H1 (cell line): ENCODE measurements around the gene RAP1A. TPM values are rescaled to one million over a fixed set of nuclear protein-coding genes. Genes with fewer than 3 reads are reported as not detected.

Source experiments
- CTCF ChIA-PET: fragments of 300-600 bp; sonication (Branson Sonifier 250); formaldehyde crosslinking; loops from one replicate; lab custom pipeline; 2021; ENCODE audit not compliant: partially characterized antibody; lab: Charles Lee
- POLR2A ChIA-PET: fragments of 300-600 bp; sonication (Branson Sonifier 250); formaldehyde crosslinking; loops from one replicate; lab custom pipeline; 2021; ENCODE audit warnings: inconsistent platforms; ENCODE audit not compliant: partially characterized antibody; lab: Charles Lee
- DNase-seq, 2 experiments: peaks; one replicate each; pipeline versions ENCODE4 v3.0.0 to v3.0.0-alpha.2; 2010 to 2022; ENCODE audit warnings: low spot score in 2 of 2, low read depth in 1 of 2, mixed read lengths in 1 of 2
- FAIRE-seq: peaks from 2 replicates; lab custom pipeline; 2011; peaks lifted over from hg19 to GRCh38; lab: Jason Lieb, UNC
- H2AFZ ChIP-seq: 2 replicates; pipeline ENCODE4 v1.8.1; 2012; ENCODE audit warnings: low read length, inconsistent platforms
- H2AK5ac ChIP-seq: 2 replicates; pipeline ENCODE4 v1.6.1; 2013; ENCODE audit warnings: low read depth, low read length
- H2BK120ac ChIP-seq: replicated peaks from 2 replicates; pipeline ENCODE3; 2013; ENCODE audit warnings: low read depth, low read length, inconsistent platforms
- H2BK12ac ChIP-seq: 2 replicates; pipeline ENCODE4 v1.6.1; 2013; ENCODE audit warnings: low read depth, low read length
- H2BK15ac ChIP-seq: 2 replicates; pipeline ENCODE4 v1.6.1; 2013; ENCODE audit warnings: low read length
- H2BK20ac ChIP-seq: 2 replicates; pipeline ENCODE4 v1.6.1; 2013; ENCODE audit warnings: low read length
- H2BK5ac ChIP-seq: 2 replicates; pipeline ENCODE4 v1.6.1; 2013; ENCODE audit warnings: low read depth, low read length
- H3K14ac ChIP-seq: 2 replicates; pipeline ENCODE4 v1.6.1; 2013; ENCODE audit warnings: inconsistent platforms; ENCODE audit not compliant: insufficient read length
- H3K18ac ChIP-seq: 2 replicates; pipeline ENCODE4 v1.6.1; 2013; ENCODE audit warnings: low read length; ENCODE audit errors: extremely low read depth
- H3K23ac ChIP-seq: 2 replicates; pipeline ENCODE4 v1.6.1; 2013; ENCODE audit warnings: inconsistent platforms; ENCODE audit not compliant: insufficient read length
- H3K23me2 ChIP-seq: 2 replicates; pipeline ENCODE4 v1.6.1; 2013; ENCODE audit warnings: low read depth, low read length
- H3K27ac ChIP-seq: 2 replicates; pipeline ENCODE4 v1.6.1; 2011; ENCODE audit warnings: low read depth, low read length, inconsistent platforms
- H3K27me3 ChIP-seq, 4 experiments: replicated peaks in 1 of 4; 1 replicate in 1 of 4; 2 replicates in 3 of 4; pipeline versions ENCODE4 v1.6.1 to v1.8.1; 2011 to 2013; ENCODE audit warnings: low read length in 3 of 4, mild to moderate bottlenecking in 3 of 4, inconsistent platforms in 2 of 4, mixed read lengths in 2 of 4, moderate library complexity in 1 of 4; ENCODE audit not compliant: control insufficient read depth in 3 of 4, insufficient read depth in 3 of 4; ENCODE audit errors: extremely low read depth in 1 of 4
- H3K36me3 ChIP-seq, 4 experiments: 2 replicates each; pipeline versions ENCODE4 v1.6.1 to v1.8.1; 2011 to 2013; ENCODE audit warnings: mild to moderate bottlenecking in 4 of 4, low read length in 3 of 4, moderate library complexity in 2 of 4, control low read depth in 1 of 4, inconsistent platforms in 1 of 4; ENCODE audit not compliant: insufficient read depth in 4 of 4, control insufficient read depth in 2 of 4
- H3K4ac ChIP-seq: replicated peaks from 2 replicates; pipeline ENCODE3; 2013; ENCODE audit warnings: low read length, low read depth, mixed read lengths, inconsistent platforms; ENCODE audit not compliant: insufficient read length
- H3K4me1 ChIP-seq, 4 experiments: replicated peaks in 1 of 4; 1 replicate in 1 of 4; 2 replicates in 3 of 4; pipeline versions ENCODE4 v1.6.1 to v1.8.1; 2011 to 2013; ENCODE audit warnings: low read length in 3 of 4, inconsistent platforms in 2 of 4, mixed read lengths in 1 of 4; ENCODE audit not compliant: insufficient read depth in 4 of 4, control insufficient read depth in 3 of 4
- H3K4me2 ChIP-seq, 2 experiments: 2 replicates each; pipeline versions ENCODE4 v1.6.1 to v1.8.1; 2011 to 2013; ENCODE audit warnings: low read depth in 2 of 2, low read length in 2 of 2, control low read depth in 1 of 2, inconsistent platforms in 1 of 2, mild to moderate bottlenecking in 1 of 2; ENCODE audit not compliant: insufficient read depth in 1 of 2
- H3K4me3 ChIP-seq, 4 experiments: fragments of 200-600, 300-600 bp in 1 of 4; sonication (generic), shearing (Covaris generic), sonication (Bioruptor Twin) in 1 of 4; 2 replicates each; pipeline versions ENCODE4 v1.5.1 to v1.8.1; 2011 to 2016; ENCODE audit warnings: low read length in 4 of 4, low read depth in 3 of 4, control low read depth in 2 of 4, inconsistent platforms in 2 of 4, mild to moderate bottlenecking in 2 of 4, mixed read lengths in 1 of 4, moderate library complexity in 1 of 4; ENCODE audit not compliant: insufficient read depth in 2 of 4; ENCODE audit errors: extremely low read depth in 1 of 4
- H3K56ac ChIP-seq: replicated peaks from 2 replicates; pipeline ENCODE3; 2013; ENCODE audit warnings: low read depth, mild to moderate bottlenecking, mixed read lengths, low read length, inconsistent platforms; ENCODE audit not compliant: insufficient read length
- H3K79me1 ChIP-seq: 2 replicates; pipeline ENCODE4 v1.6.1; 2013; ENCODE audit warnings: low read depth, low read length, control low read depth
- H3K79me2 ChIP-seq, 2 experiments: 2 replicates each; pipeline versions ENCODE4 v1.6.1 to v1.8.1; 2012 to 2013; ENCODE audit warnings: low read length in 2 of 2, mild to moderate bottlenecking in 2 of 2, inconsistent platforms in 1 of 2; ENCODE audit not compliant: insufficient read depth in 2 of 2, control insufficient read depth in 1 of 2
- H3K9ac ChIP-seq, 4 experiments: replicated peaks in 1 of 4; 1 replicate in 1 of 4; 2 replicates in 3 of 4; pipeline versions ENCODE4 v1.6.1 to v1.8.1; 2011 to 2013; ENCODE audit warnings: low read depth in 3 of 4, low read length in 3 of 4, control low read depth in 2 of 4, mild to moderate bottlenecking in 2 of 4, moderate library complexity in 2 of 4, inconsistent platforms in 1 of 4; ENCODE audit errors: extremely low read depth in 1 of 4
- H3K9me3 ChIP-seq, 2 experiments: 2 replicates each; pipeline versions ENCODE4 v1.6.1 to v1.8.1; 2012 to 2013; ENCODE audit warnings: mild to moderate bottlenecking in 2 of 2, moderate library complexity in 2 of 2, control low read depth in 1 of 2, inconsistent platforms in 1 of 2, low read depth in 1 of 2, low read length in 1 of 2, mixed read lengths in 1 of 2; ENCODE audit not compliant: insufficient read depth in 2 of 2
- H4K20me1 ChIP-seq, 2 experiments: replicated peaks in 1 of 2; 2 replicates each; pipeline versions ENCODE3 to v1.8.1; 2011 to 2013; ENCODE audit warnings: inconsistent platforms in 2 of 2, low read length in 2 of 2, mild to moderate bottlenecking in 1 of 2; ENCODE audit not compliant: insufficient read depth in 2 of 2, control insufficient read depth in 1 of 2
- H4K5ac ChIP-seq: 2 replicates; pipeline ENCODE4 v1.6.1; 2013; ENCODE audit warnings: low read length, low read depth, mixed read lengths, inconsistent platforms; ENCODE audit not compliant: insufficient read length
- H4K8ac ChIP-seq: 2 replicates; pipeline ENCODE4 v1.8.0; 2013; ENCODE audit warnings: mild to moderate bottlenecking, moderate library complexity, low read length, inconsistent platforms; ENCODE audit not compliant: insufficient read depth; ENCODE audit errors: extremely low read depth
- H4K91ac ChIP-seq: replicated peaks from 2 replicates; pipeline ENCODE3; 2013; ENCODE audit warnings: low read length, mixed read lengths, inconsistent platforms; ENCODE audit not compliant: insufficient read length
- KDM1A ChIP-seq: fragments of 200-600, 300-600 bp; sonication (generic); IDR thresholded peaks from 2 replicates; pipeline ENCODE4 v1.7.1; 2016; ENCODE audit warnings: mild to moderate bottlenecking, low read length, borderline replicate concordance
- WGBS, 2 experiments: shearing (Covaris generic) in 1 of 2; methylation state at CpG; one replicate each; pipeline versions ENCODE4 v1.1.6 to v1.1.7; 2013 to 2015; ENCODE audit warnings: low lambda C conversion rate in 2 of 2, mixed read lengths in 2 of 2, inconsistent platforms in 1 of 2, low coverage in 1 of 2, missing lambda C conversion rate in 1 of 2; ENCODE audit not compliant: insufficient replicate concordance in 2 of 2, insufficient coverage in 1 of 2, insufficient read length in 1 of 2; ENCODE audit errors: extremely low coverage in 1 of 2, missing lambda C conversion rate in 1 of 2; 5-methylcytosine and 5-hydroxymethylcytosine counted together
- polyA plus RNA-seq, 7 experiments: library from polyadenylated mRNA; depleted of rRNA in 3 of 7; stranded (reverse) in 5 of 7; unstranded in 2 of 7; fragments of >200 nt in 5 of 7; fragments of 200-250 nt in 2 of 7; gene quantifications; 1 replicate in 5 of 7; 2 replicates in 1 of 7; 4 replicates in 1 of 7; pipeline versions ENCODE4 v1.2.1 to v1.2.3, GENCODE V29; 2011 to 2013; ENCODE audit warnings: missing spikeins in 2 of 7, mixed read lengths in 2 of 7
- total RNA-seq: library from RNA; stranded (reverse); fragmentation: NEBNext Ultra II Directional; extraction: Animal tissue kit (Norgen Biotek cat#: 25700); gene quantifications from 2 replicates; pipeline ENCODE4 v1.2.1, GENCODE V29; 2021

Gene RAP1A
- total and polyA plus RNA-seq, 2 of the 8 experiments (the other 6 are each of a cell fraction or from before 2014, with no cell fraction given), result 10.9 to 35.8 TPM

DNA sequence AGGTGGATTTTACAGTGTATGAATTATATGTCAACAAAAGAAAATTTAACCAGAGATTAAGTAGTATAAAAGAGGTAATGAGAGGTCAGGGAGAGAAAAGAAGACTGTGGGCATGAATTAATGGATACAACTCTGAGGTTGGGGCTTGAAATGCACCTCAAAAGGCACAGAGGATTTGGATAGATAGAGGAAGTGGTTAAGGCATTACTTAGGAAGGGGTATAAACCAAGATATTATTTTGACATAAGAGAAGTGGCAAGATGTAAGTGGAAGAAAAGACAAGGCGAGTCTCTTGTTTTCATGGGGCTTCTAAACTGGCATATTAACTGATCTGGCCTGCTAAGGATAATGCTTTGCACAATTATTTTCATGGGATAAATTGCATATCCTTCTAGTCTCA, 34.1 kb downstream of the RAP1A start:
- Histone ChIP-seq H3K14ac (no peak overlapping the region), H2BK20ac (no peak overlapping the region), H2BK12ac (no peak overlapping the region), H2BK120ac (no peak overlapping the region), H4K5ac (no peak overlapping the region), H3K27me3 (no peaks in the 10 kb centered on the region), H3K4me1 (peaks cover 0 to 3% (median 0%) of the 10 kb centered on the region in 4 experiments; a peak in 1 of 7 replicates), H2BK5ac (no peak overlapping the region), H3K9me3 (no peaks in the 10 kb centered on the region), H3K18ac (no peak overlapping the region), H3K4me2 (no peak overlapping the region), H4K20me1 (peaks cover under 1 to 4% of the 10 kb centered on the region in 2 experiments), H3K23me2 (no peaks in the 10 kb centered on the region), H3K9ac (peak overlapping the region in 1 of 4 experiments; percentile 49; a peak in 1 of 7 replicates), H4K8ac (no peak overlapping the region), H4K91ac (no peak overlapping the region), H3K36me3 (no peaks in the 10 kb centered on the region; a peak in 1 of 8 replicates), H2AK5ac (no peak overlapping the region), H2BK15ac (no peak overlapping the region), H3K27ac (no peak overlapping the region), H3K56ac (no peak overlapping the region), H3K4ac (no peak overlapping the region), H3K79me1 (no peaks in the 10 kb centered on the region), H3K23ac (no peak overlapping the region), H3K79me2 (peaks cover 0 to 49% of the 10 kb centered on the region in 2 experiments; a peak in 2 of 4 replicates), H3K4me3 (no peak overlapping the region), H2AFZ (no peak overlapping the region)
- no peak for TF ChIP-seq KDM1A
- DNase-seq (no peak), FAIRE-seq (no peak)
- POLR2A ChIA-PET, result no interaction called here
- 81% methylated on average over 1 of the region's 1 CpG; no CpG with 5 or more reads in 1 of the 2 experiments for WGBS, 2 experiments
- CTCF ChIA-PET, result no interaction called here
